HepG2 (cell line): ENCODE data around the gene HELZ. TPM values are rescaled to one million over a fixed set of nuclear protein-coding genes. Genes with fewer than 3 reads are reported as not detected.

Experiments used
- EHMT2 ChIP-seq: fragments of 200-600 bp; sonication (generic); IDR thresholded peaks from 2 replicates; pipeline ENCODE4 v1.7.0; 2017; ENCODE audit warnings: antibody characterized with exemption, low read depth, low read length, borderline replicate concordance
- HNRNPK ChIP-seq: fragments of 200-400 bp; formaldehyde crosslinking; IDR thresholded peaks from 2 replicates; pipeline ENCODE4 v1.6.1; 2018; ENCODE audit warnings: low read length, low read depth, moderate library complexity, mild to moderate bottlenecking; ENCODE audit not compliant: poor library complexity, severe bottlenecking
- MLXIP ChIP-seq: sonication (generic); formaldehyde crosslinking; IDR thresholded peaks from 2 replicates; pipeline ENCODE4 v1.9.0; 2021; ENCODE audit warnings: missing genetic modification reagents, borderline replicate concordance
- MTERF4 ChIP-seq: sonication (generic); formaldehyde crosslinking; IDR thresholded peaks from 2 replicates; pipeline ENCODE4 v1.8.0; 2023; ENCODE audit warnings: mild to moderate bottlenecking, missing genetic modification reagents
- RNF219 ChIP-seq: sonication (generic); formaldehyde crosslinking; IDR thresholded peaks from 2 replicates; pipeline ENCODE4 v1.5.0; 2020; ENCODE audit warnings: mild to moderate bottlenecking, missing genetic modification reagents
- SMAD9 ChIP-seq: sonication (generic); formaldehyde crosslinking; IDR thresholded peaks from 2 replicates; pipeline ENCODE4 v1.5.1; 2020; ENCODE audit warnings: mild to moderate bottlenecking, missing genetic modification reagents
- SP4 ChIP-seq: sonication (generic); formaldehyde crosslinking; IDR thresholded peaks from 2 replicates; pipeline ENCODE4 v1.8.1; 2023; ENCODE audit warnings: mild to moderate bottlenecking, missing genetic modification reagents
- ZBTB34 ChIP-seq: sonication (generic); formaldehyde crosslinking; IDR thresholded peaks from 2 replicates; pipeline ENCODE4 v1.8.0; 2022; ENCODE audit warnings: mild to moderate bottlenecking, missing genetic modification reagents
- ZNF235 ChIP-seq: sonication (generic); formaldehyde crosslinking; IDR thresholded peaks from 2 replicates; pipeline ENCODE4 v1.8.1; 2023; ENCODE audit warnings: mild to moderate bottlenecking, missing genetic modification reagents, borderline replicate concordance
- ZNF282 ChIP-seq: fragments of 450-650 bp; IDR thresholded peaks from 2 replicates; pipeline ENCODE4 v1.6.1; 2018; ENCODE audit not compliant: partially characterized antibody
- ZNF3 ChIP-seq: IDR thresholded peaks from 2 replicates; pipeline ENCODE4 v1.7.0; 2017; ENCODE audit warnings: inconsistent platforms
- ZNF331 ChIP-seq: sonication (generic); formaldehyde crosslinking; IDR thresholded peaks from 2 replicates; pipeline ENCODE4 v1.4.0; 2020; ENCODE audit warnings: missing genetic modification reagents
- ZNF598 ChIP-seq: sonication (generic); formaldehyde crosslinking; IDR thresholded peaks from 2 replicates; pipeline ENCODE4 v1.5.1; 2020; ENCODE audit warnings: mild to moderate bottlenecking, missing genetic modification reagents, borderline replicate concordance
- ZSCAN22 ChIP-seq: sonication (generic); formaldehyde crosslinking; IDR thresholded peaks from 2 replicates; pipeline ENCODE4 v1.4.0; 2020; ENCODE audit warnings: mild to moderate bottlenecking, missing genetic modification reagents
- ZUFSP ChIP-seq: sonication (generic); formaldehyde crosslinking; IDR thresholded peaks from 2 replicates; pipeline ENCODE4 v1.9.0; 2021; ENCODE audit warnings: missing genetic modification reagents, mild to moderate bottlenecking, borderline replicate concordance
- polyA plus RNA-seq, 8 experiments: library from polyadenylated mRNA; depleted of rRNA in 3 of 8; stranded (reverse) in 7 of 8; unstranded in 1 of 8; fragments of >200 nt; fragmentation: Illumina TruSeq in 4 of 8; extraction: Trizol in 4 of 8; gene quantifications; 2 replicates each; pipeline versions ENCODE4 v1.2.1 to v1.2.3, GENCODE V29; 2011 to 2016; ENCODE audit warnings: low read depth in 4 of 8, missing spikeins in 1 of 8, mixed read lengths in 1 of 8; ENCODE audit not compliant: insufficient read depth in 1 of 8
- total RNA-seq, 5 experiments: library from RNA; depleted of rRNA; stranded (reverse); fragments of >200 nt; fragmentation: Illumina TruSeq; extraction: Trizol; gene quantifications; 2 replicates each; pipeline ENCODE4 v1.2.3, GENCODE V29; 2016; ENCODE audit warnings: low read depth in 1 of 5
- TF ChIP-seq, protein P1 (sequence below): sonication (generic); formaldehyde crosslinking; IDR thresholded peaks from 2 replicates; pipeline ENCODE4 v1.4.0; 2020; ENCODE audit warnings: missing genetic modification reagents
- TF ChIP-seq, protein P2 (sequence below): fragments of 450-650 bp; IDR thresholded peaks from 2 replicates; pipeline ENCODE4 v1.6.1; 2016

The HELZ gene
- total and polyA plus RNA-seq, 2 of the 13 experiments (the other 11 are each of a cell fraction or from before 2014, with no cell fraction given): 35.3 to 52.4 TPM

- TF ChIP-seq MLXIP (CRISPR knock-in tag): no peak
- TF ChIP-seq ZNF598 (CRISPR knock-in tag): no peak
- TF ChIP-seq, protein P1, sequence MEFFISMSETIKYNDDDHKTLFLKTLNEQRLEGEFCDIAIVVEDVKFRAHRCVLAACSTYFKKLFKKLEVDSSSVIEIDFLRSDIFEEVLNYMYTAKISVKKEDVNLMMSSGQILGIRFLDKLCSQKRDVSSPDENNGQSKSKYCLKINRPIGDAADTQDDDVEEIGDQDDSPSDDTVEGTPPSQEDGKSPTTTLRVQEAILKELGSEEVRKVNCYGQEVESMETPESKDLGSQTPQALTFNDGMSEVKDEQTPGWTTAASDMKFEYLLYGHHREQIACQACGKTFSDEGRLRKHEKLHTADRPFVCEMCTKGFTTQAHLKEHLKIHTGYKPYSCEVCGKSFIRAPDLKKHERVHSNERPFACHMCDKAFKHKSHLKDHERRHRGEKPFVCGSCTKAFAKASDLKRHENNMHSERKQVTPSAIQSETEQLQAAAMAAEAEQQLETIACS (CRISPR knock-in tag): no peak
- peak; percentile 71 for TF ChIP-seq MTERF4
- TF ChIP-seq HNRNPK: peak; percentile 30
- no peak for TF ChIP-seq ZNF3 (CRISPR knock-in tag)
- peak; percentile 48; the same call in 1 of the 2 replicates for TF ChIP-seq SP4 (CRISPR knock-in tag)
- no peak for TF ChIP-seq ZUFSP (CRISPR knock-in tag)
- TF ChIP-seq RNF219 (CRISPR knock-in tag): no peak
- TF ChIP-seq, protein P2, sequence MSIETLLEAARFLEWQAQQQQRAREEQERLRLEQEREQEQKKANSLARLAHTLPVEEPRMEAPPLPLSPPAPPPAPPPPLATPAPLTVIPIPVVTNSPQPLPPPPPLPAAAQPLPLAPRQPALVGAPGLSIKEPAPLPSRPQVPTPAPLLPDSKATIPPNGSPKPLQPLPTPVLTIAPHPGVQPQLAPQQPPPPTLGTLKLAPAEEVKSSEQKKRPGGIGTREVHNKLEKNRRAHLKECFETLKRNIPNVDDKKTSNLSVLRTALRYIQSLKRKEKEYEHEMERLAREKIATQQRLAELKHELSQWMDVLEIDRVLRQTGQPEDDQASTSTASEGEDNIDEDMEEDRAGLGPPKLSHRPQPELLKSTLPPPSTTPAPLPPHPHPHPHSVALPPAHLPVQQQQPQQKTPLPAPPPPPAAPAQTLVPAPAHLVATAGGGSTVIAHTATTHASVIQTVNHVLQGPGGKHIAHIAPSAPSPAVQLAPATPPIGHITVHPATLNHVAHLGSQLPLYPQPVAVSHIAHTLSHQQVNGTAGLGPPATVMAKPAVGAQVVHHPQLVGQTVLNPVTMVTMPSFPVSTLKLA: no peak
- TF ChIP-seq ZNF331 (CRISPR knock-in tag): no peak
- TF ChIP-seq EHMT2: no peak
- TF ChIP-seq ZBTB34 (CRISPR knock-in tag): no peak
- no peak for TF ChIP-seq SMAD9 (CRISPR knock-in tag)
- no peak for TF ChIP-seq ZSCAN22 (CRISPR knock-in tag)
- no peak for TF ChIP-seq ZNF282
- no peak for TF ChIP-seq ZNF235
These were observed at the start of gene HELZ (continued) for GRCh38 chr17:67245073-67245693.
